HEK293 (cell line): ENCODE data around the gene MCAT.

ENCODE experiments used
- CTCF ChIA-PET: fragments of 350-600 bp; formaldehyde crosslinking; extraction: SDS; loops from one replicate; lab custom pipeline; 2021; ENCODE audit warnings: antibody characterized with exemption; lab: Yijun Ruan, JAX
- POLR2A ChIA-PET: fragments of 300-600 bp; formaldehyde crosslinking; extraction: SDS; loops from one replicate; lab custom pipeline; 2020; ENCODE audit warnings: antibody characterized with exemption, inconsistent platforms; lab: Yijun Ruan, JAX
- H3K27ac ChIP-seq: fragments of 200-500 bp; sonication (Bioruptor generic); 2 replicates; pipeline ENCODE4 v1.5.1; 2014; ENCODE audit warnings: low read depth, low read length, control low read depth, inconsistent platforms; ENCODE audit errors: extremely low read depth
- H3K36me3 ChIP-seq, 2 experiments: fragments of 200-500 bp in 1 of 2; sonication (Bioruptor generic) in 1 of 2; 1 replicate in 1 of 2; 2 replicates in 1 of 2; pipeline ENCODE4 v1.5.1; 2014 to 2017; ENCODE audit warnings: inconsistent platforms in 2 of 2, low read length in 2 of 2; ENCODE audit not compliant: control insufficient read depth in 2 of 2, insufficient read depth in 1 of 2
- H3K4me1 ChIP-seq: fragments of 200-500 bp; sonication (Bioruptor generic); 2 replicates; pipeline ENCODE4 v1.5.1; 2014; ENCODE audit warnings: mild to moderate bottlenecking, low read length, inconsistent platforms; ENCODE audit not compliant: control insufficient read depth, insufficient read depth
- H3K4me3 ChIP-seq: 2 replicates; pipeline ENCODE4 v1.5.1; 2011; ENCODE audit warnings: low read depth, mild to moderate bottlenecking, control low read depth, low read length, moderate library complexity
- H3K9me3 ChIP-seq: fragments of 200-500 bp; sonication (Bioruptor generic); 2 replicates; pipeline ENCODE4 v1.5.1; 2014; ENCODE audit warnings: low read depth, low read length, inconsistent platforms; ENCODE audit not compliant: control insufficient read depth, insufficient read depth
- IKZF3 ChIP-seq: fragments of 450-650 bp; IDR thresholded peaks from 2 replicates; pipeline ENCODE4 v1.5.0; 2018; ENCODE audit warnings: missing biosample characterization, mild to moderate bottlenecking, missing genetic modification characterization, moderate library complexity
- KLF16 ChIP-seq: fragments of 450-650 bp; formaldehyde crosslinking; IDR thresholded peaks from 2 replicates; pipeline ENCODE4 v1.5.1; 2017; ENCODE audit warnings: missing biosample characterization, missing genetic modification characterization
- MZF1 ChIP-seq: fragments of 450-650 bp; formaldehyde crosslinking; IDR thresholded peaks from 2 replicates; pipeline ENCODE4 v1.5.1; 2017; ENCODE audit warnings: missing biosample characterization, missing genetic modification characterization, borderline replicate concordance
- RBAK ChIP-seq: fragments of 450-650 bp; formaldehyde crosslinking; IDR thresholded peaks from 2 replicates; pipeline ENCODE4 v1.5.1; 2016; ENCODE audit warnings: missing biosample characterization, missing genetic modification characterization
- SETDB1 ChIP-seq: IDR thresholded peaks from one replicate; pipeline ENCODE4 v1.6.1; 2017; ENCODE audit warnings: mild to moderate bottlenecking, low read length, moderate library complexity, mixed read lengths; ENCODE audit not compliant: insufficient read length
- TRIM28 ChIP-seq: IDR thresholded peaks from 2 replicates; pipeline ENCODE4 v1.6.1; 2011; ENCODE audit warnings: low read length, control low read depth, borderline replicate concordance
- ZBTB1 ChIP-seq: fragments of 450-650 bp; formaldehyde crosslinking; IDR thresholded peaks from 2 replicates; pipeline ENCODE4 v1.5.1; 2016; ENCODE audit warnings: missing biosample characterization, missing genetic modification characterization
- ZBTB6 ChIP-seq: fragments of 450-650 bp; formaldehyde crosslinking; IDR thresholded peaks from 2 replicates; pipeline ENCODE4 v1.5.1; 2017; ENCODE audit warnings: missing biosample characterization, missing genetic modification characterization
- ZFP3 ChIP-seq: fragments of 450-650 bp; formaldehyde crosslinking; IDR thresholded peaks from 2 replicates; pipeline ENCODE4 v1.5.1; 2016; ENCODE audit warnings: low read depth, missing biosample characterization, missing genetic modification characterization
- ZNF169 ChIP-seq: fragments of 450-650 bp; formaldehyde crosslinking; IDR thresholded peaks from 2 replicates; pipeline ENCODE4 v1.5.1; 2016; ENCODE audit warnings: missing biosample characterization, missing genetic modification characterization
- ZNF175 ChIP-seq: fragments of 450-650 bp; formaldehyde crosslinking; IDR thresholded peaks from 2 replicates; pipeline ENCODE4 v1.5.1; 2016; ENCODE audit warnings: missing biosample characterization, missing genetic modification characterization
- ZNF202 ChIP-seq: fragments of 450-650 bp; formaldehyde crosslinking; IDR thresholded peaks from 2 replicates; pipeline ENCODE4 v1.5.1; 2016; ENCODE audit warnings: missing biosample characterization, missing genetic modification characterization, borderline replicate concordance
- ZNF23 ChIP-seq: fragments of 450-650 bp; formaldehyde crosslinking; IDR thresholded peaks from 2 replicates; pipeline ENCODE4 v1.5.1; 2016; ENCODE audit warnings: missing biosample characterization, missing genetic modification characterization, borderline replicate concordance
- ZNF416 ChIP-seq: fragments of 450-650 bp; formaldehyde crosslinking; IDR thresholded peaks from 2 replicates; pipeline ENCODE4 v1.5.1; 2016; ENCODE audit warnings: missing biosample characterization, missing genetic modification characterization
- ZNF473 ChIP-seq: fragments of 450-650 bp; formaldehyde crosslinking; IDR thresholded peaks from 2 replicates; pipeline ENCODE4 v1.5.1; 2017; ENCODE audit warnings: missing biosample characterization, missing genetic modification characterization
- ZNF529 ChIP-seq: fragments of 450-650 bp; formaldehyde crosslinking; IDR thresholded peaks from 2 replicates; pipeline ENCODE4 v1.5.1; 2017; ENCODE audit warnings: missing genetic modification characterization, missing biosample characterization; ENCODE audit not compliant: insufficient replicate concordance
- ZNF530 ChIP-seq: fragments of 450-650 bp; formaldehyde crosslinking; IDR thresholded peaks from 2 replicates; pipeline ENCODE4 v1.5.1; 2016; ENCODE audit warnings: low read depth, missing biosample characterization, missing genetic modification characterization
- ZNF561 ChIP-seq: fragments of 450-650 bp; IDR thresholded peaks from 2 replicates; pipeline ENCODE4 v1.5.1; 2018; ENCODE audit warnings: missing biosample characterization, missing genetic modification characterization, borderline replicate concordance
- ZNF621 ChIP-seq: fragments of 450-650 bp; formaldehyde crosslinking; IDR thresholded peaks from 2 replicates; pipeline ENCODE4 v1.5.1; 2017; ENCODE audit warnings: missing biosample characterization, missing genetic modification characterization
- ZNF654 ChIP-seq: fragments of 450-650 bp; formaldehyde crosslinking; IDR thresholded peaks from 2 replicates; pipeline ENCODE4 v1.5.1; 2016; ENCODE audit warnings: low read depth, missing biosample characterization, missing genetic modification characterization
- ZNF658 ChIP-seq: fragments of 450-650 bp; formaldehyde crosslinking; IDR thresholded peaks from 2 replicates; pipeline ENCODE4; 2016; ENCODE audit warnings: missing biosample characterization, missing genetic modification characterization
- ZNF664 ChIP-seq: fragments of 450-650 bp; formaldehyde crosslinking; IDR thresholded peaks from 2 replicates; pipeline ENCODE4 v1.5.1; 2016; ENCODE audit warnings: missing biosample characterization, missing genetic modification characterization
- ZNF701 ChIP-seq: fragments of 450-650 bp; formaldehyde crosslinking; IDR thresholded peaks from 2 replicates; pipeline ENCODE4 v1.5.1; 2016; ENCODE audit warnings: missing biosample characterization, missing genetic modification characterization
- ZNF747 ChIP-seq: fragments of 450-650 bp; formaldehyde crosslinking; IDR thresholded peaks from 2 replicates; pipeline ENCODE4 v1.5.1; 2016; ENCODE audit warnings: missing biosample characterization, missing genetic modification characterization
- ZSCAN4 ChIP-seq: fragments of 450-650 bp; formaldehyde crosslinking; IDR thresholded peaks from 2 replicates; pipeline ENCODE4 v1.5.1; 2017; ENCODE audit warnings: missing biosample characterization, missing genetic modification characterization
- TF ChIP-seq, protein P1 (sequence below): fragments of 450-650 bp; formaldehyde crosslinking; conservative IDR thresholded peaks from 2 replicates; pipeline ENCODE4 v1.5.1; 2016; ENCODE audit warnings: low read depth, missing biosample characterization, missing genetic modification characterization
- TF ChIP-seq, protein P2 (sequence below): fragments of 450-650 bp; formaldehyde crosslinking; IDR thresholded peaks from 2 replicates; pipeline ENCODE4 v1.5.1; 2017; ENCODE audit warnings: missing biosample characterization, mild to moderate bottlenecking, missing genetic modification characterization, moderate library complexity
- TF ChIP-seq, protein P3 (sequence below): fragments of 450-650 bp; formaldehyde crosslinking; IDR thresholded peaks from 2 replicates; pipeline ENCODE4 v1.5.1; 2016; ENCODE audit warnings: missing biosample characterization, missing genetic modification characterization

MCAT gene

GRCh38 chr22:43098356-43098755 is 44.8 kb downstream of the MCAT start (continued):
- TF ChIP-seq ZNF202 (tag by site-specific recombination) (no peak), ZNF23 (tag by site-specific recombination) (no peak), ZNF530 (tag by site-specific recombination) (no peak), ZNF169 (no peak), IKZF3 (no peak), ZNF658 (tag by site-specific recombination) (no peak), ZSCAN4 (tag by site-specific recombination) (no peak), ZNF747 (tag by site-specific recombination) (no peak), RBAK (no peak), ZBTB1 (tag by site-specific recombination) (no peak), ZNF654 (tag by site-specific recombination) (no peak)
- TF ChIP-seq, protein P1, sequence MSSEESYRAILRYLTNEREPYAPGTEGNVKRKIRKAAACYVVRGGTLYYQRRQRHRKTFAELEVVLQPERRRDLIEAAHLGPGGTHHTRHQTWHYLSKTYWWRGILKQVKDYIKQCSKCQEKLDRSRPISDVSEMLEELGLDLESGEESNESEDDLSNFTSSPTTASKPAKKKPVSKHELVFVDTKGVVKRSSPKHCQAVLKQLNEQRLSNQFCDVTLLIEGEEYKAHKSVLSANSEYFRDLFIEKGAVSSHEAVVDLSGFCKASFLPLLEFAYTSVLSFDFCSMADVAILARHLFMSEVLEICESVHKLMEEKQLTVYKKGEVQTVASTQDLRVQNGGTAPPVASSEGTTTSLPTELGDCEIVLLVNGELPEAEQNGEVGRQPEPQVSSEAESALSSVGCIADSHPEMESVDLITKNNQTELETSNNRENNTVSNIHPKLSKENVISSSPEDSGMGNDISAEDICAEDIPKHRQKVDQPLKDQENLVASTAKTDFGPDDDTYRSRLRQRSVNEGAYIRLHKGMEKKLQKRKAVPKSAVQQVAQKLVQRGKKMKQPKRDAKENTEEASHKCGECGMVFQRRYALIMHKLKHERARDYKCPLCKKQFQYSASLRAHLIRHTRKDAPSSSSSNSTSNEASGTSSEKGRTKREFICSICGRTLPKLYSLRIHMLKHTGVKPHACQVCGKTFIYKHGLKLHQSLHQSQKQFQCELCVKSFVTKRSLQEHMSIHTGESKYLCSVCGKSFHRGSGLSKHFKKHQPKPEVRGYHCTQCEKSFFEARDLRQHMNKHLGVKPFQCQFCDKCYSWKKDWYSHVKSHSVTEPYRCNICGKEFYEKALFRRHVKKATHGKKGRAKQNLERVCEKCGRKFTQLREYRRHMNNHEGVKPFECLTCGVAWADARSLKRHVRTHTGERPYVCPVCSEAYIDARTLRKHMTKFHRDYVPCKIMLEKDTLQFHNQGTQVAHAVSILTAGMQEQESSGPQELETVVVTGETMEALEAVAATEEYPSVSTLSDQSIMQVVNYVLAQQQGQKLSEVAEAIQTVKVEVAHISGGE (tag by site-specific recombination): no peak

DNA sequence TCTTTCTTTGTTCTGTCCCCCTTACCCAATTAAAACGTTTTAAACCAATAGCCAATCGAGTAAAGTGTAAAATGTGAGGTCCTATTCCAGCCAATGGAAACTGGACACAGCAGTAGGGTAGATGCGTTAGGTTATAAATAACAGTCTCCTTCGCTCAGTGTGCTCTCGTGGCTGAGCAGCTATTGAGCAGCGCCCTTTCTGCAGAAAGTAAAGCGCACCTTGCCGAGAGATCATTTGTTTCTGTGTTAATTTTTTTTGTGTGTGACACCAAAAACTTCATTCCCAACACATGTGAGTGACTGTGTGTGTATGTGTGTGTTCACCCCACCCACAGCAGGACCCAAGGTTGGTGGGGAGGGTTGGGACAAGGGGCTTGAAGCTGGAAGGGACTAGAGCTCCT is 46.8 kb downstream of the MCAT start:
- Histone ChIP-seq H3K4me3 (no peak overlapping the region), H3K4me1 (no peaks in the 10 kb centered on the region), H3K9me3 (no peaks in the 10 kb centered on the region), H3K36me3 (no peaks in the 10 kb centered on the region), H3K27ac (no peak overlapping the region)
- TF ChIP-seq ZNF473 (tag by site-specific recombination): no peak
- peak; percentile 99; the same call in 1 of the 2 replicates for TF ChIP-seq TRIM28
- TF ChIP-seq, protein P2, sequence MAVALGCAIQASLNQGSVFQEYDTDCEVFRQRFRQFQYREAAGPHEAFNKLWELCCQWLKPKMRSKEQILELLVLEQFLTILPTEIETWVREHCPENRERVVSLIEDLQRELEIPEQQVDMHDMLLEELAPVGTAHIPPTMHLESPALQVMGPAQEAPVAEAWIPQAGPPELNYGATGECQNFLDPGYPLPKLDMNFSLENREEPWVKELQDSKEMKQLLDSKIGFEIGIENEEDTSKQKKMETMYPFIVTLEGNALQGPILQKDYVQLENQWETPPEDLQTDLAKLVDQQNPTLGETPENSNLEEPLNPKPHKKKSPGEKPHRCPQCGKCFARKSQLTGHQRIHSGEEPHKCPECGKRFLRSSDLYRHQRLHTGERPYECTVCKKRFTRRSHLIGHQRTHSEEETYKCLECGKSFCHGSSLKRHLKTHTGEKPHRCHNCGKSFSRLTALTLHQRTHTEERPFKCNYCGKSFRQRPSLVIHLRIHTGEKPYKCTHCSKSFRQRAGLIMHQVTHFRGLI (tag by site-specific recombination): no peak
- peak; percentile 99 for TF ChIP-seq SETDB1
- TF ChIP-seq ZNF529 (tag by site-specific recombination): no peak
- TF ChIP-seq ZNF561 (tag by site-specific recombination): peak; percentile 77; the same call in 1 of the 2 replicates
- ChIA-PET CTCF (interaction anchor here (0.9 kb wide), 1 partner anchor 10 kb away, joined by 4 read pairs; no protein-coding TSS in a partner anchor), POLR2A (no interaction called here)

- no peaks in the 10 kb centered on the region for H3K36me3 ChIP-seq
- H3K27ac ChIP-seq: no peak overlapping the region
- ChIA-PET CTCF (no interaction called here), POLR2A (interaction anchor here (0.7 kb wide), 1 partner anchor 41 kb away, joined by 6 read pairs; no protein-coding TSS in a partner anchor)
- H3K4me3 ChIP-seq: no peak overlapping the region
- no peaks in the 10 kb centered on the region for H3K4me1 ChIP-seq
- H3K9me3 ChIP-seq: no peaks in the 10 kb centered on the region
- TF ChIP-seq ZNF664 (tag by site-specific recombination): no peak
- TF ChIP-seq ZFP3 (tag by site-specific recombination): no peak
- no peak for TF ChIP-seq ZNF175 (tag by site-specific recombination)
- TF ChIP-seq KLF16 (tag by site-specific recombination): no peak
- no peak for TF ChIP-seq ZNF701
- TF ChIP-seq ZNF621 (tag by site-specific recombination): no peak
- no peak for TF ChIP-seq MZF1 (tag by site-specific recombination)
- TF ChIP-seq ZBTB6 (tag by site-specific recombination): no peak
- no peak for TF ChIP-seq ZNF416
- TF ChIP-seq, protein P3, sequence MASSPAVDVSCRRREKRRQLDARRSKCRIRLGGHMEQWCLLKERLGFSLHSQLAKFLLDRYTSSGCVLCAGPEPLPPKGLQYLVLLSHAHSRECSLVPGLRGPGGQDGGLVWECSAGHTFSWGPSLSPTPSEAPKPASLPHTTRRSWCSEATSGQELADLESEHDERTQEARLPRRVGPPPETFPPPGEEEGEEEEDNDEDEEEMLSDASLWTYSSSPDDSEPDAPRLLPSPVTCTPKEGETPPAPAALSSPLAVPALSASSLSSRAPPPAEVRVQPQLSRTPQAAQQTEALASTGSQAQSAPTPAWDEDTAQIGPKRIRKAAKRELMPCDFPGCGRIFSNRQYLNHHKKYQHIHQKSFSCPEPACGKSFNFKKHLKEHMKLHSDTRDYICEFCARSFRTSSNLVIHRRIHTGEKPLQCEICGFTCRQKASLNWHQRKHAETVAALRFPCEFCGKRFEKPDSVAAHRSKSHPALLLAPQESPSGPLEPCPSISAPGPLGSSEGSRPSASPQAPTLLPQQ: no peak
These were observed 48.6 kb downstream of the MCAT start for GRCh38 chr22:43094551-43094950.
